SU-DHL-6 (cell line): Measurements from ENCODE around the gene ZNF330.

Experiments used
- H2AFZ ChIP-seq: fragments of 200-600 bp; sonication (generic); 2 replicates; pipeline ENCODE4 v1.6.1; 2014; ENCODE audit warnings: low read depth, mild to moderate bottlenecking, moderate library complexity, mixed read lengths, antibody characterized with exemption, low read length; ENCODE audit not compliant: severe bottlenecking
- H3F3A ChIP-seq: fragments of 200-600 bp; shearing (Covaris generic); 2 replicates; pipeline ENCODE4 v1.6.0; 2016; ENCODE audit warnings: antibody characterized with exemption, mild to moderate bottlenecking; ENCODE audit not compliant: insufficient read depth
- H3K27ac ChIP-seq: fragments of 200-600 bp; sonication (generic); 2 replicates; pipeline ENCODE4 v1.5.1; 2016; ENCODE audit warnings: low read depth, mild to moderate bottlenecking, low read length, moderate library complexity, mixed read lengths
- H3K27me3 ChIP-seq: fragments of 200-600 bp; sonication (generic), shearing (Covaris generic); 2 replicates; pipeline ENCODE4 v1.6.0; 2014; ENCODE audit warnings: mild to moderate bottlenecking, low read length
- H3K36me3 ChIP-seq: fragments of 200-600 bp; sonication (generic); 2 replicates; pipeline ENCODE4 v1.6.1; 2014; ENCODE audit warnings: mild to moderate bottlenecking, low read length, mixed read lengths
- H3K4me2 ChIP-seq: fragments of 300-600, 200-600 bp; shearing (Covaris generic), sonication (generic); 2 replicates; pipeline ENCODE4 v1.6.0; 2014; ENCODE audit warnings: low read length, low read depth, mild to moderate bottlenecking; ENCODE audit not compliant: poor library complexity, severe bottlenecking
- H3K4me3 ChIP-seq: fragments of 200-600 bp; sonication (generic); 2 replicates; pipeline ENCODE4 v1.5.1; 2014; ENCODE audit warnings: antibody characterized with exemption, low read length, mild to moderate bottlenecking, mixed read lengths; ENCODE audit not compliant: insufficient read depth, poor library complexity, severe bottlenecking
- H3K79me2 ChIP-seq: fragments of 200-600 bp; sonication (generic); 2 replicates; pipeline ENCODE4 v1.6.1; 2014; ENCODE audit warnings: mild to moderate bottlenecking, low read length, moderate library complexity; ENCODE audit not compliant: insufficient read depth
- H3K9ac ChIP-seq: fragments of 200-600 bp; sonication (generic); 2 replicates; pipeline ENCODE4 v1.7.0; 2014; ENCODE audit warnings: mild to moderate bottlenecking, low read length
- H3K9me2 ChIP-seq: fragments of 200-600 bp; sonication (generic); replicated peaks from 2 replicates; pipeline ENCODE4 v1.6.1; 2014; ENCODE audit warnings: low read length; ENCODE audit not compliant: insufficient read depth
- H3K9me3 ChIP-seq: fragments of 200-600 bp; sonication (generic); 2 replicates; pipeline ENCODE4 v1.6.1; 2014; ENCODE audit warnings: low read length, mixed read lengths; ENCODE audit not compliant: insufficient read depth
- H4K20me1 ChIP-seq: fragments of 200-600 bp; sonication (generic); 2 replicates; pipeline ENCODE4 v1.6.1; 2014; ENCODE audit warnings: low read depth, mild to moderate bottlenecking, antibody characterized with exemption, low read length, moderate library complexity, mixed read lengths
- EZH2phosphoT487 ChIP-seq: fragments of 200-600 bp; sonication (generic), shearing (Covaris generic); conservative IDR thresholded peaks from 2 replicates; pipeline ENCODE4 v1.6.1; 2018; ENCODE audit warnings: mild to moderate bottlenecking, antibody characterized with exemption, low read length, moderate library complexity, mixed read lengths
- TF ChIP-seq, protein P1 (sequence below): fragments of 200-600 bp; sonication (generic); IDR thresholded peaks from one replicate; pipeline ENCODE4 v1.5.1; 2017; ENCODE audit warnings: antibody characterized with exemption, mild to moderate bottlenecking, low read length, moderate library complexity; ENCODE audit not compliant: insufficient read depth, poor library complexity, severe bottlenecking

ZNF330 gene

DNA sequence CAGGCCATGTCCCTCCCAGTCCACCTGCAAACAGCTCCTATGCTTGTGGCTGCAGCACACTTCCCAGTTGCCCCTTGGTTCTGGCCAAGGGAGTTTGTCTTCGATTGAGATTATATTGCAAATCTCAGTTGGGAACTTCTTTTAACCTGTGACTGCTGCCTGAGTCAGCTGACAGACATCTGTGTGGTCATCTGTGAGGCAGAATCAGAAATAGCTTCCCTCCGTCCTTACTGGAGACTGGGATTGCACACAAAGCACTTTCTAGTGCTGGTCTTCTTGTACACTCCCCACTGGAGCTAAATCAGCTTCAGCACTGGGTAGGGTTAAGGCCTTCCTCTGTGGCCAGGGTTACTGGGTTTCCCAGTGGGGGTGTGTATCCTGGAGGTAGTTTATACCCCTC, 34.3 kb downstream of the ZNF330 start:
- H3K36me3 ChIP-seq = no peaks in the 10 kb centered on the region

DNA sequence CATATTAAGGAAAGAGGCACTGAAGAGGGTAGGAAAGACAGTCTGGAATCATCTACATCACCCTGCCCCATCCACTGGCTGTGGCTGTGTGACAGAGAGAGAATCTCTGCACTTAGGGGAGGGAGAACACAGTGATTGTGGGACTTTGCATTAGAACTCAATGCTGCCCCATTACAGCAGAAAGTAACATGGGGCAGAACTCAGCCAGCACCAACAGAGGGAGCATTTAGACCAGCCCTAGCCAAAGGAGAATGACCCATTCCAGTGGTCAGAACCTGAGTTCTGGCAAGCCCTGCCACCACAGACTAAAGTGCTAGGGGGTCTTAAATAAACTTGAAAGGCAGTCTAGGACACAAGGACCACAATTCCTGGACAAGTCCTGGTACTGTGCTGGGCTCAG, 37.9 kb downstream of the ZNF330 start:
- Histone ChIP-seq H3K36me3 (no peaks in the 10 kb centered on the region), H3K9me3 (no peaks in the 10 kb centered on the region), H3K9me2 (no peaks in the 10 kb centered on the region), H3K27me3 (no peaks in the 10 kb centered on the region), H3K27ac (no peak overlapping the region), H3K4me3 (no peak overlapping the region), H2AFZ (no peak overlapping the region), H3K9ac (no peak overlapping the region), H3K4me2 (no peak overlapping the region), H3F3A (no peaks in the 10 kb centered on the region), H4K20me1 (no peaks in the 10 kb centered on the region), H3K79me2 (no peaks in the 10 kb centered on the region)
- TF ChIP-seq, protein P1, sequence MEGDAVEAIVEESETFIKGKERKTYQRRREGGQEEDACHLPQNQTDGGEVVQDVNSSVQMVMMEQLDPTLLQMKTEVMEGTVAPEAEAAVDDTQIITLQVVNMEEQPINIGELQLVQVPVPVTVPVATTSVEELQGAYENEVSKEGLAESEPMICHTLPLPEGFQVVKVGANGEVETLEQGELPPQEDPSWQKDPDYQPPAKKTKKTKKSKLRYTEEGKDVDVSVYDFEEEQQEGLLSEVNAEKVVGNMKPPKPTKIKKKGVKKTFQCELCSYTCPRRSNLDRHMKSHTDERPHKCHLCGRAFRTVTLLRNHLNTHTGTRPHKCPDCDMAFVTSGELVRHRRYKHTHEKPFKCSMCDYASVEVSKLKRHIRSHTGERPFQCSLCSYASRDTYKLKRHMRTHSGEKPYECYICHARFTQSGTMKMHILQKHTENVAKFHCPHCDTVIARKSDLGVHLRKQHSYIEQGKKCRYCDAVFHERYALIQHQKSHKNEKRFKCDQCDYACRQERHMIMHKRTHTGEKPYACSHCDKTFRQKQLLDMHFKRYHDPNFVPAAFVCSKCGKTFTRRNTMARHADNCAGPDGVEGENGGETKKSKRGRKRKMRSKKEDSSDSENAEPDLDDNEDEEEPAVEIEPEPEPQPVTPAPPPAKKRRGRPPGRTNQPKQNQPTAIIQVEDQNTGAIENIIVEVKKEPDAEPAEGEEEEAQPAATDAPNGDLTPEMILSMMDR = no peak
- TF ChIP-seq EZH2phosphoT487 = no peak

More for the DNA sequence above, 34.3 kb downstream of the ZNF330 start:
- Histone ChIP-seq H3K9ac (no peak overlapping the region), H3K79me2 (no peaks in the 10 kb centered on the region), H3K4me2 (no peak overlapping the region), H3K4me3 (no peak overlapping the region), H3K27ac (no peak overlapping the region), H3K27me3 (no peaks in the 10 kb centered on the region), H4K20me1 (no peaks in the 10 kb centered on the region), H2AFZ (no peak overlapping the region), H3K9me3 (no peaks in the 10 kb centered on the region), H3K9me2 (no peaks in the 10 kb centered on the region), H3F3A (no peaks in the 10 kb centered on the region)
- TF ChIP-seq, protein P1 = no peak
- no peak for TF ChIP-seq EZH2phosphoT487

DNA sequence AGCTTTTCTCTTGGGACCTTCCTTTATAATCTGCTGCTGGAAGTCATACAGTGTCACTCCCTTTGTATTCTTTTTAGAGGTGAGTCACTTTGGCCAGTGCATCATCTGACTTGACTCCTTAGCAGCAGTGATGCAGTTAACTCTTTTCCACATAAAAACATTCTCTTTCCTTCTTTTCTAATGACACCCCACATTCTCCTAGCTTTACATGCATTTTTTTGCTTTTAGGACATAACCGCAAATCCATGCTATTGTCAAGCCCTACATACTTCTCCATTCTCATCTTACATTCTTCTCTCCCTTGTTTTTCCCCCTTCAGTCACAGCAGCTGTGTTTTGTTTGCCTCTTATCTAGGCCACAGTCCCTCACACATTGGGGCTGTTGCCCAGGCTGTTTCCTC, 55.1 kb downstream of the ZNF330 start:
- Histone ChIP-seq H3K9me2 (no peaks in the 10 kb centered on the region), H3K27me3 (no peaks in the 10 kb centered on the region), H3K79me2 (no peaks in the 10 kb centered on the region), H3F3A (no peaks in the 10 kb centered on the region), H3K4me2 (no peak overlapping the region), H3K9ac (no peak overlapping the region), H3K4me3 (no peak overlapping the region), H3K27ac (no peak overlapping the region), H2AFZ (no peak overlapping the region), H4K20me1 (no peaks in the 10 kb centered on the region), H3K36me3 (no peaks in the 10 kb centered on the region), H3K9me3 (no peaks in the 10 kb centered on the region)
- no peak for TF ChIP-seq EZH2phosphoT487
- TF ChIP-seq, protein P1 = no peak

DNA sequence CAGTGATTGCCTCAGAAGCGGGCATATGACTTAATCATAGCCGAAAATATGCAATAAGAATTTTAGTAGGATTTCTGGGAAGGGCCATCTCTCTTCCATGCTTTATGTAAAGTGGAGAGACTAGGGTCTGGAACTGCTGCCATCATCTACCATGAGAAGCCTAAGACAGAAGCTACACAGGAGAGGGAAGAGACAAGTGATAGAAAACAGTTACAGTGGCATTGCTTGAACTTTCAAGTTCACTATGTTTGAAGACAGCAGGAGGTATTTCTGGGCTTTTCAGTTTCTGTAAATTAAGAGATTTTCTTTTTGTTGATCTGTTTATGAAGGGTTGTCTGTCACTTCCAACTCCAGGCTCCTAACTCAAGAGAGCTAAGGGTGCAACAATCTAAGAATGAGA, 62.5 kb downstream of the ZNF330 start:
- Histone ChIP-seq H3K79me2 (no peaks in the 10 kb centered on the region), H3K9me2 (no peaks in the 10 kb centered on the region), H2AFZ (no peak overlapping the region), H3K27me3 (no peaks in the 10 kb centered on the region), H3K27ac (no peak overlapping the region), H3K9me3 (no peaks in the 10 kb centered on the region), H3K36me3 (no peaks in the 10 kb centered on the region), H3K9ac (no peak overlapping the region), H3K4me3 (no peak overlapping the region), H3F3A (no peaks in the 10 kb centered on the region), H4K20me1 (no peaks in the 10 kb centered on the region), H3K4me2 (no peak overlapping the region)
- TF ChIP-seq EZH2phosphoT487 = no peak
- TF ChIP-seq, protein P1 = no peak
